ENCODE measurements around the gene OR51G2. TPM values are rescaled to one million over a fixed set of nuclear protein-coding genes. Genes with fewer than 3 reads are reported as not detected.
A peak's percentile ranks its signal among the peaks of the same experiment; 100 is the strongest.

The OR51G2 gene, protein sequence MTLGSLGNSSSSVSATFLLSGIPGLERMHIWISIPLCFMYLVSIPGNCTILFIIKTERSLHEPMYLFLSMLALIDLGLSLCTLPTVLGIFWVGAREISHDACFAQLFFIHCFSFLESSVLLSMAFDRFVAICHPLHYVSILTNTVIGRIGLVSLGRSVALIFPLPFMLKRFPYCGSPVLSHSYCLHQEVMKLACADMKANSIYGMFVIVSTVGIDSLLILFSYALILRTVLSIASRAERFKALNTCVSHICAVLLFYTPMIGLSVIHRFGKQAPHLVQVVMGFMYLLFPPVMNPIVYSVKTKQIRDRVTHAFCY
- polyA plus RNA-seq (2013): not detected in 2 replicates

DNA sequence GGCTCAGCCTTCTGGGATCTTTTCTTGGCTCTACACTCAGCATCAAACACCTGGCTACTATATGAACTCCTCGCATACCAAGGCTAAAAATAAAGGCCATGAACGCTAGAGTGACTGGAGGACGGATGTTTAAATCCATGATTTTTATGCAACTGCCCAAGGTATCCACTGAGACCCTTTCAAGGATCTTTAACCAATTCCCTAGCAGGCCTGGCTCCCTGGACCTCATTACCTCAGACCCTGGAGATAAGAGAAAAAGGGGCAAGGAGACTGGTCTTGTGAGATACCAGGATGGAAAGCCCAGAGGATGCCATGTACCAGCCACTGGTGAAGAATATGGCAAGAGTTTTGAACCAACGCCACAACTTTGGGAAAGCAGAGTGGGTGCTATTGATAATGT lies at the start of gene OR51G2:
Gene OR51G2 (minus strand): TSS at position 101 of the 400 bp plus-strand sequence. CDS start 3,687 bp downstream, outside the sequence.
- no peak within 1 kb of the TSS for H3K4ac ChIP-seq (ENCODE audit: low read depth, low read length)
- H3K18ac ChIP-seq (ENCODE audit: low read length): no peak within 1 kb of the TSS
- WGBS (ENCODE audit: extremely low coverage, insufficient coverage, insufficient read length): no CpG with 5 or more reads among the region's 4 CpGs
- no peaks in the 10 kb centered on the region for H3K79me2 ChIP-seq (ENCODE audit: control insufficient read depth, insufficient read depth, low read length, poor library complexity)
- H3K14ac ChIP-seq (ENCODE audit: low read length): no peak within 1 kb of the TSS
- H3K4me3 ChIP-seq (ENCODE audit: low read depth, low read length): no peak within 1 kb of the TSS
- no peak within 1 kb of the TSS for H4K12ac ChIP-seq (ENCODE audit: low read depth, low read length)
- H2AK5ac ChIP-seq (ENCODE audit: low read length): no peak within 1 kb of the TSS
- no peak for DNase-seq
- no peaks in the 10 kb centered on the region for H3K36me3 ChIP-seq (ENCODE audit: control insufficient read depth in 1 of 2, insufficient read depth in 2 of 2, low read length in 2 of 2)
- H2BK120ac ChIP-seq (ENCODE audit: insufficient read depth, low read length, poor library complexity): no peak within 1 kb of the TSS
- H2BK5ac ChIP-seq (ENCODE audit: low read depth, low read length, poor library complexity): no peak within 1 kb of the TSS
- no peak within 1 kb of the TSS for H2AFZ ChIP-seq (ENCODE audit: insufficient read depth, low read length, poor library complexity)
- H4K91ac ChIP-seq (ENCODE audit: low read depth, low read length): no peak within 1 kb of the TSS
- no peaks in the 10 kb centered on the region for H3K79me1 ChIP-seq (ENCODE audit: low read length)
- no peak within 1 kb of the TSS for H3K9ac ChIP-seq (ENCODE audit: low read length)
- no peaks in the 10 kb centered on the region for H3K9me3 ChIP-seq (ENCODE audit: insufficient read depth, low read depth, low read length)
- no peak within 1 kb of the TSS for H3K23ac ChIP-seq (ENCODE audit: low read length)
- no peak within 1 kb of the TSS for H3K4me2 ChIP-seq (ENCODE audit: low read length)
- H2BK12ac ChIP-seq (ENCODE audit: low read length): no peak within 1 kb of the TSS
- no peak within 1 kb of the TSS for H4K8ac ChIP-seq (ENCODE audit: low read depth, low read length)
- H3K4me1 ChIP-seq (ENCODE audit: control insufficient read depth in 1 of 2, insufficient read depth in 2 of 2, low read length in 2 of 2): no peaks in the 10 kb centered on the region
- H3K27ac ChIP-seq (ENCODE audit: low read depth, low read length): no peak within 1 kb of the TSS
- H3K27me3 ChIP-seq (ENCODE audit: insufficient read depth, low read length): no peaks in the 10 kb centered on the region

DNA sequence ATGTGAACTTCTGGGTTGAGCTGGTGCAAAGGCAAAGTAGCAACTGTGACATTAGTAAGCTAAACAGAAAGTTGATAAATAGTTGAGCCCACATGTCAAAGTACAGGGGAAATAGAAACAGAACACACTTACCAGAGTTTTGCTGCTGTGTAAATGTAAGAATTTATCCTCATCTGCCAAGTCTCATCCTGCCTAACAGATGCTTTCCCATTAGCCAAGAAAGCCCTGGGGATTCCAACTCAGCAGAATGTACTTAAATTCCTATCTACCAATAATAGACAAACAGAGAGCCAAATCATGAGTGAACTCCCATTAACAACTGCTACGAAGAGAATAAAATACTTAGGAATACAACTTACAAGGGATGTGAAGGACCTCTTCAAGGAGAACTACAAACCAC lies 43.7 kb upstream of the OR51G2 start:
- H2BK12ac ChIP-seq (ENCODE audit: low read length): no peak overlapping the region
- no CpG with 5 or more reads among the region's 1 CpG for WGBS (ENCODE audit: extremely low coverage, insufficient coverage, insufficient read length)

DNA sequence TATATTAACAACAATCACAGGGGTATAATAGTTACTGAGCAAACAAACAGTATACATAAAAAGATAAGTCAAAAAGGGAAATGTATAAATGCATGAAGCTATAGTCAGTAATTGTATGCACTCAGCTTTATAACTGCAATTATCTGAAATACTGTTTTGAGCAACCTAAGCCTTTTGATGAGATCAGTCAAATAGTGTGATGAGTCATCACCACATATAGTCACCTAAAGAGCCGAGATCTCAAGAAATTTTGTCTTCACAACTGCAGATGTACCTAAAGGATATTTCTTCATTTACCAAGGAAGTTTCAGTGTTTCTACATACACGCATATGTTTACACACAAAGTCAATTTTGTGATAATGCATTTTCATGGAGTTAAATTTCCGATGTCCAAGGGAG lies 41.7 kb upstream of the OR51G2 start:
- Histone ChIP-seq H3K79me2 (ENCODE audit: control insufficient read depth, insufficient read depth, low read length, poor library complexity) (no peaks in the 10 kb centered on the region), H4K12ac (ENCODE audit: low read depth, low read length) (no peak overlapping the region)

More for the DNA sequence above, 43.7 kb upstream of the OR51G2 start:
- Histone ChIP-seq H3K4me2 (ENCODE audit: low read length) (no peak overlapping the region), H2AK5ac (ENCODE audit: low read length) (no peak overlapping the region), H3K4ac (ENCODE audit: low read depth, low read length) (no peak overlapping the region), H2BK5ac (ENCODE audit: low read depth, low read length, poor library complexity) (no peak overlapping the region), H3K4me3 (ENCODE audit: low read depth, low read length) (no peak overlapping the region), H3K27me3 (ENCODE audit: insufficient read depth, low read length) (no peaks in the 10 kb centered on the region), H4K12ac (ENCODE audit: low read depth, low read length) (no peak overlapping the region), H3K23ac (ENCODE audit: low read length) (no peak overlapping the region), H3K36me3 (ENCODE audit: control insufficient read depth in 1 of 2, insufficient read depth in 2 of 2, low read length in 2 of 2) (no peaks in the 10 kb centered on the region), H3K79me1 (ENCODE audit: low read length) (no peaks in the 10 kb centered on the region), H3K27ac (ENCODE audit: low read depth, low read length) (no peak overlapping the region), H3K4me1 (ENCODE audit: control insufficient read depth in 1 of 2, insufficient read depth in 2 of 2, low read length in 2 of 2) (no peaks in the 10 kb centered on the region), H4K8ac (ENCODE audit: low read depth, low read length) (no peak overlapping the region), H3K9ac (ENCODE audit: low read length) (no peak overlapping the region), H3K14ac (ENCODE audit: low read length) (no peak overlapping the region), H3K18ac (ENCODE audit: low read length) (no peak overlapping the region), H3K9me3 (ENCODE audit: insufficient read depth, low read depth, low read length) (no peaks in the 10 kb centered on the region), H2AFZ (ENCODE audit: insufficient read depth, low read length, poor library complexity) (no peak overlapping the region), H4K91ac (ENCODE audit: low read depth, low read length) (no peak overlapping the region), H3K79me2 (ENCODE audit: control insufficient read depth, insufficient read depth, low read length, poor library complexity) (no peaks in the 10 kb centered on the region), H2BK120ac (ENCODE audit: insufficient read depth, low read length, poor library complexity) (no peak overlapping the region)
- no peak for DNase-seq

DNA sequence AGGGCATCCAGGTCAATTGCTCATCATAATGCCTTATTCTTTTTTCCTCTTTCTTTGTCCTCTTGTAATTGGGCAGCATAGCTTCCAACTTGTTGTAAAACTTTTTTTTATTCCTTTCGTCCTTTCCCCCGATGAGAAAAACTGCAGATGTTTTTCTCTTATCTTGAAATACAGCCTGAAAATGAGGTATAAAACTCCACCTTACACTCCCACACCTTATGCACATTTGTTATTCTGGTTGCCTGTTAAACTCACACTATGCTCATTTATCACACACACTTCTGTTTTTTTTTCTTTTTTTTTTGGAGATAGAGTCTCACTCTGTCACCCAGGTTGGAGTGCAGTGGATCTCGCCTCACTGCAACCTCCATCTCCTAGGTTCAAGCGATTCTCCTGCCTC lies 38.2 kb upstream of the OR51G2 start:
- no peak overlapping the region for H4K91ac ChIP-seq (ENCODE audit: low read depth, low read length)
- no peak overlapping the region for H3K4ac ChIP-seq (ENCODE audit: low read depth, low read length)
- H3K4me1 ChIP-seq (ENCODE audit: control insufficient read depth in 1 of 2, insufficient read depth in 2 of 2, low read length in 2 of 2): no peaks in the 10 kb centered on the region
- H2BK5ac ChIP-seq (ENCODE audit: low read depth, low read length, poor library complexity): no peak overlapping the region
- no peak overlapping the region for H3K4me3 ChIP-seq (ENCODE audit: low read depth, low read length)
- WGBS (ENCODE audit: extremely low coverage, insufficient coverage, insufficient read length): no CpG with 5 or more reads among the region's 4 CpGs
- no peak overlapping the region for H3K23ac ChIP-seq (ENCODE audit: low read length)
- H3K27me3 ChIP-seq (ENCODE audit: insufficient read depth, low read length): no peaks in the 10 kb centered on the region
- no peak overlapping the region for H2AFZ ChIP-seq (ENCODE audit: insufficient read depth, low read length, poor library complexity)
- H3K79me1 ChIP-seq (ENCODE audit: low read length): no peaks in the 10 kb centered on the region
- H2AK5ac ChIP-seq (ENCODE audit: low read length): no peak overlapping the region
- H3K9ac ChIP-seq (ENCODE audit: low read length): no peak overlapping the region
- H2BK120ac ChIP-seq (ENCODE audit: insufficient read depth, low read length, poor library complexity): no peak overlapping the region
- H3K18ac ChIP-seq (ENCODE audit: low read length): no peak overlapping the region
- H4K12ac ChIP-seq (ENCODE audit: low read depth, low read length): no peak overlapping the region
- no peak for DNase-seq
- H3K4me2 ChIP-seq (ENCODE audit: low read length): no peak overlapping the region
- H3K36me3 ChIP-seq (ENCODE audit: control insufficient read depth in 1 of 2, insufficient read depth in 2 of 2, low read length in 2 of 2): no peaks in the 10 kb centered on the region
- H3K27ac ChIP-seq (ENCODE audit: low read depth, low read length): no peak overlapping the region
- no peaks in the 10 kb centered on the region for H3K79me2 ChIP-seq (ENCODE audit: control insufficient read depth, insufficient read depth, low read length, poor library complexity)
- H4K8ac ChIP-seq (ENCODE audit: low read depth, low read length): no peak overlapping the region
- H2BK12ac ChIP-seq (ENCODE audit: low read length): no peak overlapping the region
- no peak overlapping the region for H3K14ac ChIP-seq (ENCODE audit: low read length)
- H3K9me3 ChIP-seq (ENCODE audit: insufficient read depth, low read depth, low read length): no peaks in the 10 kb centered on the region

More for the DNA sequence above, 41.7 kb upstream of the OR51G2 start:
- Histone ChIP-seq H4K91ac (ENCODE audit: low read depth, low read length) (no peak overlapping the region), H3K9me3 (ENCODE audit: insufficient read depth, low read depth, low read length) (no peaks in the 10 kb centered on the region), H3K4ac (ENCODE audit: low read depth, low read length) (no peak overlapping the region), H4K8ac (ENCODE audit: low read depth, low read length) (no peak overlapping the region), H3K27ac (ENCODE audit: low read depth, low read length) (no peak overlapping the region), H2AFZ (ENCODE audit: insufficient read depth, low read length, poor library complexity) (no peak overlapping the region), H3K23ac (ENCODE audit: low read length) (no peak overlapping the region), H2BK5ac (ENCODE audit: low read depth, low read length, poor library complexity) (no peak overlapping the region), H3K27me3 (ENCODE audit: insufficient read depth, low read length) (no peaks in the 10 kb centered on the region), H3K18ac (ENCODE audit: low read length) (no peak overlapping the region), H2AK5ac (ENCODE audit: low read length) (no peak overlapping the region), H3K79me1 (ENCODE audit: low read length) (no peaks in the 10 kb centered on the region), H3K36me3 (ENCODE audit: control insufficient read depth in 1 of 2, insufficient read depth in 2 of 2, low read length in 2 of 2) (no peaks in the 10 kb centered on the region), H3K14ac (ENCODE audit: low read length) (no peak overlapping the region), H3K4me1 (ENCODE audit: control insufficient read depth in 1 of 2, insufficient read depth in 2 of 2, low read length in 2 of 2) (no peaks in the 10 kb centered on the region), H3K4me3 (ENCODE audit: low read depth, low read length) (no peak overlapping the region), H2BK120ac (ENCODE audit: insufficient read depth, low read length, poor library complexity) (no peak overlapping the region), H2BK12ac (ENCODE audit: low read length) (no peak overlapping the region), H3K4me2 (ENCODE audit: low read length) (no peak overlapping the region), H3K9ac (ENCODE audit: low read length) (no peak overlapping the region)
- DNase-seq: peak in 1 of 2 donors; percentile 5
- WGBS (ENCODE audit: extremely low coverage, insufficient coverage, insufficient read length): no CpG with 5 or more reads among the region's 3 CpGs

All from trophoblast cell (in vitro differentiated cells and primary cell).